CD4-positive, alpha-beta T cell treated with Interleukin-2 at 100 ng/mL for 4 hours (primary cell): ENCODE results near the gene WDPCP.
A peak's percentile ranks its signal among the peaks of the same experiment; 100 is the strongest.
"Not testable (repeated sequence)": the region's sequence is repeated elsewhere in the genome, so short reads cannot be mapped to it uniquely, and the experiment has no call there.

Experiments used
- DNase-seq: peaks from one replicate; pipeline ENCODE4 v3.0.0-alpha.2; 2020; ENCODE audit warnings: low spot score

WDPCP gene

GRCh38 chr2:63444565-63445288 lies 143.6 kb downstream of the WDPCP start:
- DNase-seq, result no peak

GRCh38 chr2:63440612-63441011 lies 147.7 kb downstream of the WDPCP start:
- DNase-seq, result no peak

- no peak for DNase-seq
These were observed 150.1 kb downstream of the WDPCP start for GRCh38 chr2:63438181-63438580.

GRCh38 chr2:63436488-63436887 lies 151.8 kb downstream of the WDPCP start:
- DNase-seq, result no peak

GRCh38 chr2:63435070-63435469 lies 153.2 kb downstream of the WDPCP start:
- DNase-seq, result no peak

GRCh38 chr2:63434024-63435001 lies 154.0 kb downstream of the WDPCP start:
- DNase-seq, result no peak

- DNase-seq, result no peak
These were observed 155.9 kb downstream of the WDPCP start for GRCh38 chr2:63432373-63432772.

- no peak for DNase-seq
These were observed 162.7 kb downstream of the WDPCP start for GRCh38 chr2:63425606-63426005.

GRCh38 chr2:63425079-63425416 lies 163.2 kb downstream of the WDPCP start:
- DNase-seq, result no peak

GRCh38 chr2:63424329-63425078 lies 163.8 kb downstream of the WDPCP start:
- peak; percentile 49 for DNase-seq

GRCh38 chr2:63422556-63422955 lies 165.7 kb downstream of the WDPCP start:
- no peak for DNase-seq

GRCh38 chr2:63408530-63408929 lies 179.7 kb downstream of the WDPCP start:
- DNase-seq, result no peak

GRCh38 chr2:63406641-63407040 lies 181.6 kb downstream of the WDPCP start:
- DNase-seq, result no peak

GRCh38 chr2:63403820-63404219 lies 184.5 kb downstream of the WDPCP start:
- no peak for DNase-seq

- DNase-seq, result not testable (repeated sequence)
These were observed 185.4 kb downstream of the WDPCP start for GRCh38 chr2:63402889-63403288.

- DNase-seq, result no peak
These were observed 189.1 kb downstream of the WDPCP start for GRCh38 chr2:63399156-63399555.

GRCh38 chr2:63379451-63379850 lies 208.8 kb downstream of the WDPCP start:
- no peak for DNase-seq

- no peak for DNase-seq
These were observed 209.7 kb downstream of the WDPCP start for GRCh38 chr2:63378589-63378988.

- no peak for DNase-seq
These were observed 213.9 kb downstream of the WDPCP start for GRCh38 chr2:63374341-63374740.

- no peak for DNase-seq
These were observed 215.7 kb downstream of the WDPCP start for GRCh38 chr2:63372549-63372948.

GRCh38 chr2:63369146-63369545 lies 219.1 kb downstream of the WDPCP start:
- DNase-seq, result no peak

- no peak for DNase-seq
These were observed 223.4 kb downstream of the WDPCP start for GRCh38 chr2:63364866-63365265.

GRCh38 chr2:63357722-63358121 lies 230.6 kb downstream of the WDPCP start:
- DNase-seq, result not testable (repeated sequence)
